GM19035 (cell line): ENCODE measurements around the gene UBE2F.

Experiments
- ATAC-seq: cut with Tn5 transposase; IDR thresholded peaks from one replicate; pipeline ENCODE4 v1.9.1; 2021; ENCODE audit not compliant: unreplicated experiment

The UBE2F gene

DNA sequence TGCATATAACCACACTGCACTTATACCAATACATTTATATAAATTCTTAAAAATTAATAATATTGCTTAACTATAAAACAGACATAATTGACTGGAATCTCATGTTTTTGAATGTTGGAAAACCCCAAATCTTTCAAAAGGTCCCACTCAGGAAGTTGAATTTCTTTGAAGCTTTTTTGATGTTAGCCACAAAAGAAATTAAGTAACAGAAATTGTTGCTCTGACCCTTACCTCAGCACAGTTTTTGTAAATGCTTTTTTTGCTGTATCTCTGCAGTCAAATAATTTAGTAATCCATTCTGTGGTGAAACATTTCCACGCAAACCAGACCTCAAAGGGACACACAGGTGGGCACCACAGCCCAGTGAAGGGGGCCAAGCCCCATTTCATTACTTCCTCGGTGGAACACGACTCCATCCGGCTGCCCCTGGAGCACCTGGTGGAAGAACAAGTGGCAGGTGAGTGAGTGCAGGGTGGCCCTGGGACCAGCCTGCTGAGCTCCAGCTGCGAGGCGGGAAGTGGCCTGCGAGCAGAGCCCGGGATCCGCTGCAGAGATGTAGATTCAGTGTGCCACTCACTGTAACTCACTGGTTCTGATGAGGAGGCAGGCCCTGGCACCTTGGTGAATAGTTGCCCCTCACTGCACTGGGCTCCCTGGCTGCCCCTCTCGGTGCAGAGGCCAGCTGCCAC is 102.4 kb downstream of the UBE2F start:
- no peak for ATAC-seq

DNA sequence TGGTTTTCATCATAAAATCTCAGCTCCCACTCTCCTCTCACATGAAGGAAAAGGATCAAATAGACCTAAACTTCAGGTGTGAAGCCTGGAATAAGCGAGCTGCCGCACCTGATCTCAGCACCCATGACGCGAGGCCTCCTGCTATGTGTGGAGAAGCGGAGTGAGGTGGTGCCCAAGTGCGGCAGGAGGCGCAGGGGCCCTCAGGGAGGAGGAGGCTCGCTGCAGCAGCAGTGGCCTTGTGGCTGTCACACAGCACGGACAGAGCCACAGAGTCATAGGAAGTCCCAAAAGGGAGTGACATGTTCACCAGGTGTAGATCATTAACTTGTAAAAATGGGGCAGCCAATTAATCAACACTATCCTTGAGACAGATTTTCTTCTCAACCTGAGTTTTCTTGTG is 103.1 kb downstream of the UBE2F start:
- ATAC-seq = no peak

DNA sequence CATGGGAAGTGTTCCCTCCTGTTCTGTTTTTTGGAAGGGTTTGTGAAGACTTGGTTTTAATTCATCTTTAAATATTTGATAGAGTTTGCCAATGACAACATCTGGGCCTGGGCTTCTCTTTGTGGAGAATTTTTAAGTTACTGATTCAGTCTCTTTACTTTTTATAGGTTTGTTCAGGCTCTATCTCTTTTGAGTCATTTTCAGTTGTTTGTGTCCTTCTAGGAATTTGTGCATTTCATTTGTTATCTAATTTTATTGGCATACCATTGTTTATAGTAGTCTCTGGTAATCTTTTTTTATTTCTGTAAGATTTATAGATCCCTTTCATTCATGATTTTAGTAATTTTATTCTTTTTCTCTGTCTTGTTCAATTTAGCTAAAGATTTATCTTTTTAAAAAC is 108.6 kb downstream of the UBE2F start:
- ATAC-seq = no peak

DNA sequence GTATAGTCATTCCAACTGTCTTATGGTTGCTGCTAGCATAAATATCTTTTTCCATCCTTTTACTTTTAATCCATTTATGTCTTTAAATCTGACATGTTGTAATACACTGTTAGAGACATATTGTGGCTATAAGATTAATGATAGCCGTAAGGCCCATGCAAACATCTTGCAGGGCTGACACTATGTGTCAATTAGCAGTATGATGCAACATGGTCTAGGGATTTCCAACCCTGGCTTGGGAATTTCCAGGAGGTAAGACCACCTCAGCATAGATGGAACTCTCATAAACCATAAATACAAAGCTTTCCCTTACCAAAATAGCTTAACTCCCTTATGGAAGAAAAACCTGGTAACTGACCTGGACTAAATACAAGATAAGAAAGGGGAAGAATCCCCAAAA is 110.5 kb downstream of the UBE2F start:
- no peak for ATAC-seq

DNA sequence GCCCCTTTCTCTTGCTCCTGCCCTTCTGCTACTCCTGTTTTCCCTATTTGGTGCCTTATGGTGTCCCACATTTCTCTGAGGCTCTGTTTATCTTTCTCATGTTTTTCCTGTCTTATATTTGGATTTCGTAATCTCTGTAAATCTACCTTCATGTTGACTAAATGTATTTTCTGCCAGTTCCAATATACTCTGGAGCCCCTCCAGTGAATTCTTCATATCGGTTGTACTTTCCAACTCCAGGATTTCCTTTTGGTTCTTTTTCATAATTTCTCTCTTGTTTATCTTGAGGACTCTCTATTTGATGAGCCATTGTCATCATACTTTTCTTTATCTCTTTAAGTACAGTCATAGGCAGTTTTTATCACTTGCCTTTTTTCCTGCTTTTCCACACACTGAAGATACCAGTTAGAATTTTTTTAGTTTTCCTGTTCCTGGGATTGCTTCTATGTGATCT is 113.1 kb downstream of the UBE2F start:
- ATAC-seq = no peak

DNA sequence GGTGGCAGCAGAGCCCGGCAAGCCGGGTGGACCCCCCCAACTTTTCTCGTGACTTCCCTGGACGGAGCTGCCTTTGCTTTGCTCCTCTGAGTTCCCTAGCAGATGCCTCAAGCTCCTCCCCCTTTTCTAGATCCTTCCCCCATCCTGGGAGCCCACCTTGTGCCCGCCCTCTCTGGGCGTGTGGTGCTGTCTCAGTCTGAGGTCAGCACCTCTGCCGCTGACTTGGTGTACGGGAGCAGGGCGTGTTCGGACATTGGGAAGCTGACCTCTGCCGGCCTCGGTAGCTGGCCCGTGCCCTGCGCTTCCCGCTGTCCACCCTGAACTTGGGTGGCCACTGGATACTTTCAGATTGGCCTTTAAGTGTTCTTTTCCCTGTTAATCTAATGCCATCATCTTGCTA is 113.7 kb downstream of the UBE2F start:
- ATAC-seq = no peak

DNA sequence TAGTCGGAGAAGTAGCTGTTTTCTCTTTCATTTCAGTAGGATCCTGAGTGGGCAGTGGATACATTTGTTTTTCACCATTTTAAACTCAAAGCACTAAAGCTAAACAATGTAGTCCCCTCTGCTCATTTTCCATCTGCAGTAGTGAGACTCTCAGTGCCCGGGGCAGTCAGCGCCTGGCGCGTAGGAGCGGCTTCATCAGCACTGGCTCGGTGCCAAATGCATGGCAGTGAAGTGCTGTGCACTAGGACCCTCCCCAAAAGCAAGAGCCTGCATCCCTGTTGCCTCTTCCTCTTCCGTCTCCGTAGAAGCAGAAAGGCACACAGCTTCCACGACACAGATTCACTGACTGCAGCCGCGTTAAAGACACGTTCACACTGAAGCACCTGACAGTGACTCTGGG is 114.3 kb downstream of the UBE2F start:
- ATAC-seq = no peak

DNA sequence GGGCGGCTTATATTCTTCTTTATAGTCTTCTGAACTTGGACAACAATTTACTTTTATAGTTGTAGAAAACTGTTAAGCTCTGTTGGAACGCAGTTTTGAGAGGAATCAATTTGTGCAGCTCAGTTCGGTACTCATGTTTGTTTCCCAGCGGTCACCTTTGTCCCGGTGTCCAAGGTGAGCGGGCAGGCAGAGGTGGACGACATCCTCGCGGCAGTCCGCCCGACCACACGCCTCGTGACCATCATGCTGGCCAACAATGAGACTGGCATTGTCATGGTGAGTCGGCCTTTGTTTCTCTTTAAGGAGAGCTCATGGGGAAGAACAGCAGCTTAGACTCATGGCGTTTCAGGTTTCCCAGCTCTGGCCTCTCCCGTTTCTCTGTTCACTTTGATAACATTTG is 114.7 kb downstream of the UBE2F start:
- ATAC-seq = no peak

DNA sequence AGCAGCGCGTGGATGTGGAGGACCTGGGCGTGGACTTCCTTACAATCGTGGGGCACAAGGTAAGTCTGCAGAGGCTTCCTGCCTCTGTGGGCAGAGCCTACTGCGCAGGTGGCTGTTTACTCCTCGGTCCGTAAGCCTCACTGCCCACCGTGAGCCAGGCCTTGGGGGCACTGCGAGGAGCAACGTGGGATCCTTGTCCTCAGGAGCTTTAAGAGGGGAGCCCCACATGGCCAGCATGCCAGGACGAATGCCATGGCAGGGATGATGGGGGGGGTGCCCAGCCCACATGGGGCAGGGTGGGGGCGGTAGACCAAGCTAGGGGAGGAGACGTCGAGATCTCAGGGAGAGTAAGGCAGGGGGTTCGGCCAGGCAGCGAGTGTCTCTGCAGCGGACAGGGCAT is 115.3 kb downstream of the UBE2F start:
- ATAC-seq = no peak

DNA sequence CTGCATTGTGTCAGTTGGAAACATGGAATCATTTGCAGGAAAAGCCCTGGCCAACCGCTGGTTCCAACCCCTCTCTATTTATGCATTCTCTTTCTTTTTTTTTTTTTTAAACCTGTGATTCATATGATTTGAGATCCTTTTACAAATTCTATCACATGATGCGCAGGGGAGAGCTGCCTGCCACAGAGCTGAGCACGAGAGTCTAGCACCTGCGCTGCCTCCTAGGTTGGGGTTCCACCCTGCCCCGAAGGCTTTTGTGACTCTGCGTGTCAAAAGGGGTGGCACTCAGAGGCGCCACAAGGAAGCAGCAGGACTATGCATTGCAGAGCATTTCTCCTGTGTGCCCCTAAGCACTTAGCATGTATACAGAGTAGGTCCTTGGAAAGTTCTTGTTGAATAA is 116.0 kb downstream of the UBE2F start:
- no peak for ATAC-seq

DNA sequence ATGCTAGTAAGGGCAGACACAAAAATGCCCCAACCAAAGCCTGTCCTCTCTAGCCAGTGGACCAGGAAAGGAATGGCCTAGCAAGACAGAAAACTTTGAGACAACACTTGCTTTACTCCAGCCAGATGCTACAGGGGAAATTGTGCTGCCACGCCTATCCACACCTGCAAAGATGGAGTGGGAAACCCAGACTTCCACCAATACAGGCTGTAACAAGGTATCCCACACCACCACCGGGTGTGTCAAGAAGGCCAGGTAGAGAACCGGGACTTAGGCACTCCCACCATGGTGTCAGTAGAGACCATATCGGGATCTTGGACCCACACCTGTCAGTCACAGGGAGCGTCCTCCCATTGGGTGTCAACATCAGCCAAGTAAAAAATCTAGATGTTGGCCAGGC is 117.1 kb downstream of the UBE2F start:
- no peak for ATAC-seq

DNA sequence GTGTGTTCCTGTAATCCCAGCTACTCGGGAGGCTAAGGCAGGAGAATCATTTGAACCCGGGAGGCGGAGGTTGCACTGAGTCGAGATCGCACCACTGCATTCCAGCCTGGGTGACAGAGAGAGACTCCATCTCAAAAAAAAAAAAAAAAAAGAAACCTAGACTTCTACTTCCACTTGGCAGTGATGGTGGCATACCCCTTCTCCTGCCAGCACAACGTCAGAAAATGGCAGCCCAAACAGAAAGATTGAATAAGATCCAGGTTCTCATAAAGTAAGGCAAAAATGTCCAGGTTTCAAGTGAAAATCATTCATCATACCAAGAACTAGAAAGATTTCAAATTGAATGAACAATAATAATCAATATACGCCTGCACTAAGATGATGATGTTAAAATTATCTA is 117.9 kb downstream of the UBE2F start:
- no peak for ATAC-seq

DNA sequence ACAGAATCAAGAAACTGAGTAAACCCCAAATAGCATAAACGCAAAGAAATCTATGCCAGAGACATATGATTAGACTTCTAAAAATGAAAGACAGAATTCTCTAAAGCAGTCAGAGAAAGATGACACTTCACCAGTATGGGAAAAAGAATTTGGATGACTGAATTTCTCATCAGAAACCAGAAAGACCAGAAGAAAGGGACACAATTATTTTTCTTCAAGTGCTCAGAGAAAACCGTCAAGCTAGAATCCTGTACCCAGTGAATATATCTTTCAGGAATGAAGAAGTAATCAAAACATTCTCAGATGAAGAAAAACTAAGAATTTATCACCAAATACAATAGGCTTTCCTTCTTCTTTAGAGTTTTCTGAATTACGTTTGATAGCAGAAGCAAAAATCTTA is 119.1 kb downstream of the UBE2F start:
- ATAC-seq = no peak

DNA sequence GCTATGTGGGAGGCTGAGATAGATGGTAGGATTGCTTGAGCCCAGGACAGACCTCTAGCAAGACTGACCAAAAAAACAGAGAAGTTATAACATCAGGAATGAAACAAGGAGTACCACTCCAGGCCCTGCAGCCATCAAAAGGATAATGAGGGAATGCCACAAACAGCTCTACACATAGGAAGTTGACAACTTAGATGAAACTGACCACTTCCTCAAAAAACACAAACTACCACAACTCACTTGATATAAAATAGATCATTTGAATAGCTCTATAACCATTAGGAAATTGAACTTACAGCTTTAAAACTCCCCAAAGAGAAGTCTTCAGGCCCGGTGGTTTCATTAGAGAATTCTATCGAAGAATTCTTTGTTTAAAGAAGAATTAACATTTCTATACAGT is 120.4 kb downstream of the UBE2F start:
- no peak for ATAC-seq

DNA sequence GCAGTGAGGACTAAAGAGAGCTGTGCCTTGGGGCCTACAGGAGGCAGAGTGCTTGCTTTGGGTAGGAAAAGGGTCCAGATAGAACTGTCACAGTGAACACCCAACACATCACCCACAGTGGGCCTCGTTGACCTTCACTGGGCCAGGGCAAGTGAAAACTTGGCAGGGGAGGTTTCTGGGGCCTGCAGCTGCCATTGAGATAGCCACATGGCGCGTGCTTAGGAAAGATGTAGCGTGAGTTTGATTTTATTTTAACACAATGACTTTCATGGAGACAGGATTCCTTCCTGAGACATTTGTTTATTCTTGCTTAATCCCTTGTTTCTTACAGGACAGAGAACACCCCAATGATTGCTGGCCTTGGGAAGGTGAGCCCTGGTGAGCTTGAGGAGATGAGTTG is 124.1 kb downstream of the UBE2F start:
- no peak for ATAC-seq

DNA sequence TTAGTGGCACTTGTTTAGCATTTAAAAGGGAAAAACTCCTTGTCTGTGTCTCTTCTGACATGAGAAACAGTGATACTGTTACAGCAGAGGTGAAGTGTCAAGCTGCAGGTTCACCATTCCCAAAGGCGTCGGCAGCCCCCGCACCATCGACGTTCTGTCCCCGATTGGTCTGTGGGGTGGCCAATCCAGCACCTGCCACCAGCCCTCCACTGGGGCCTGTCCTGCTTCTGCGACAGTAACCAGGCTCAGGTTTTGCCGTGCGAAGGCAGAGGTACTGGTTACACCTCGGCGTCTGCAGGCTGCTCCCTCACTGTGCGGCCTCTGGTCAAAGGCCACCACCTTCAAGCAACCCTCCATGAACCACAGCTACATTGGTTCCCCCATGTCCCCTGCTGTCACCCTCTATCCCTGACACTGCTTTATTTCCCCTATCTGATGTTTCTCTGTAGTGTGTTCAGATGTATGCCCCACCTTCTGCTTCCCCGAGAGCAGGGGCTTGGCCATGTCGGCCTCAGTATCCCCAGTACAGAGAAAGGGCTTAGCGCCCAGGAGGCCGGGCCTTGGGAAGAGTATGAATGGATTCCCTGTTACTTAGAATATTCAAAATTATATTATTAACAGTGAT is 124.7 kb downstream of the UBE2F start:
- ATAC-seq = no peak
